B cell (primary cell): ENCODE results near the gene TPST2. TPM values are rescaled to one million over a fixed set of nuclear protein-coding genes. Genes with fewer than 3 reads are reported as not detected.
A peak's percentile ranks its signal among the peaks of the same experiment; 100 is the strongest.

Source experiments
- ATAC-seq: fragments of 200-7000 bp; cut with Tn5 transposase; one replicate; pipeline ENCODE4 v1.10.0; 2021; ENCODE audit warnings: low read depth, mild to moderate bottlenecking, moderate number of reproducible peaks, moderate library complexity
- CTCF ChIA-PET: fragments of 350-600 bp; sonication (Branson Sonifier 250); formaldehyde crosslinking; loops from one replicate; lab custom pipeline; 2021; ENCODE audit warnings: antibody characterized with exemption, inconsistent platforms; lab: Charles Lee
- POLR2A ChIA-PET: fragments of 350-600 bp; sonication (Branson Sonifier 250); formaldehyde crosslinking; loops from one replicate; lab custom pipeline; 2021; ENCODE audit warnings: antibody characterized with exemption; lab: Charles Lee
- DNase-seq: peaks from one replicate; pipeline ENCODE4 v3.0.0; 2013
- H2AFZ ChIP-seq: 2 replicates; pipeline ENCODE4 v1.6.1; 2012; ENCODE audit warnings: mild to moderate bottlenecking, low read depth, low read length; ENCODE audit not compliant: insufficient read depth, poor library complexity, severe bottlenecking
- H3K27ac ChIP-seq, 2 donors: 1 replicate in 1 of 2; 2 replicates in 1 of 2; pipeline ENCODE4 v1.5.1; 2012 to 2013; ENCODE audit warnings: low read length in 2 of 2, mild to moderate bottlenecking in 2 of 2, moderate library complexity in 1 of 2
- H3K27me3 ChIP-seq, 4 experiments: fragments of 200-600 bp in 1 of 4; sonication (generic) in 1 of 4; replicated peaks in 1 of 4; 1 replicate in 2 of 4; 2 replicates in 2 of 4; pipeline versions ENCODE4 v1.6.1 to v1.7.0; 2013 to 2016; ENCODE audit warnings: low read length in 3 of 4, mild to moderate bottlenecking in 2 of 4, mixed read lengths in 1 of 4, moderate library complexity in 1 of 4; ENCODE audit not compliant: insufficient read depth in 4 of 4, control insufficient read depth in 3 of 4; ENCODE audit errors: control extremely low read depth in 1 of 4
- H3K36me3 ChIP-seq, 2 experiments: replicated peaks in 1 of 2; 1 replicate in 1 of 2; 2 replicates in 1 of 2; pipeline versions ENCODE4 v1.6.1 to v1.7.1; 2013; ENCODE audit warnings: low read length in 1 of 2; ENCODE audit not compliant: insufficient read depth in 2 of 2, control insufficient read depth in 1 of 2; ENCODE audit errors: control extremely low read depth in 1 of 2, extremely low read depth in 1 of 2
- H3K4me1 ChIP-seq, 2 donors: fragments of 200-600 bp in 1 of 2; sonication (generic) in 1 of 2; 1 replicate in 1 of 2; 2 replicates in 1 of 2; pipeline versions ENCODE4 v1.5.1 to v1.6.1; 2013 to 2017; ENCODE audit warnings: low read length in 2 of 2; ENCODE audit not compliant: control insufficient read depth in 2 of 2, insufficient read depth in 2 of 2
- H3K4me2 ChIP-seq: replicated peaks from 2 replicates; pipeline ENCODE3; 2012; ENCODE audit warnings: mild to moderate bottlenecking, low read depth, low read length; ENCODE audit not compliant: poor library complexity, severe bottlenecking
- H3K4me3 ChIP-seq, 5 experiments: fragments of 200-600 bp in 1 of 5; sonication (generic) in 1 of 5; 1 replicate in 3 of 5; 2 replicates in 2 of 5; pipeline versions ENCODE4 v1.5.1 to v1.7.0; 2011 to 2016; ENCODE audit warnings: low read length in 4 of 5, mild to moderate bottlenecking in 4 of 5, low read depth in 2 of 5, control low read depth in 1 of 5, moderate library complexity in 1 of 5; ENCODE audit not compliant: insufficient read depth in 1 of 5; ENCODE audit errors: control extremely low read depth in 1 of 5, extremely low read depth in 1 of 5
- H3K79me2 ChIP-seq: fragments of 200-600 bp; sonication (generic); one replicate; pipeline ENCODE4 v1.6.0; 2016; ENCODE audit warnings: low read length; ENCODE audit not compliant: control insufficient read depth, insufficient read depth
- H3K9ac ChIP-seq: fragments of 200-600 bp; sonication (generic); 2 replicates; pipeline ENCODE4 v1.6.1; 2017; ENCODE audit warnings: mild to moderate bottlenecking, low read length, moderate library complexity
- H3K9me3 ChIP-seq, 3 donors: one replicate each; pipeline versions ENCODE4 v1.6.1 to v1.7.1; 2013; ENCODE audit warnings: low read length in 2 of 3; ENCODE audit not compliant: control insufficient read depth in 2 of 3, insufficient read depth in 1 of 3; ENCODE audit errors: control extremely low read depth in 1 of 3
- H4K20me1 ChIP-seq: 2 replicates; pipeline ENCODE4 v1.6.0; 2012; ENCODE audit warnings: mild to moderate bottlenecking, low read length; ENCODE audit not compliant: insufficient read depth, control insufficient read depth, poor library complexity, severe bottlenecking
- H3K27ac Mint-ChIP-seq: one replicate; pipeline ENCODE4 v1.8.0; 2021; ENCODE audit warnings: mixed read lengths
- H3K27me3 Mint-ChIP-seq: one replicate; pipeline ENCODE4 v1.8.0; 2021; ENCODE audit warnings: mixed read lengths
- H3K4me1 Mint-ChIP-seq: one replicate; pipeline ENCODE4 v1.8.0; 2021; ENCODE audit warnings: mixed read lengths
- H3K4me3 Mint-ChIP-seq: one replicate; pipeline ENCODE4 v1.8.0; 2021; ENCODE audit warnings: mixed read lengths
- H3K9me3 Mint-ChIP-seq: one replicate; pipeline ENCODE4 v1.8.0; 2022; ENCODE audit warnings: mixed read lengths; ENCODE audit not compliant: insufficient read depth
- EZH2 ChIP-seq: IDR thresholded peaks from 2 replicates; pipeline ENCODE4 v1.6.1; 2012; ENCODE audit warnings: borderline replicate concordance, low read depth, mild to moderate bottlenecking, moderate library complexity, low read length; ENCODE audit not compliant: insufficient read depth, poor library complexity, severe bottlenecking
- WGBS: methylation state at CpG from one replicate; pipeline ENCODE4 v1.1.5; 2013; ENCODE audit warnings: missing lambda C conversion rate; ENCODE audit not compliant: insufficient coverage; 5-methylcytosine and 5-hydroxymethylcytosine counted together
- intact Hi-C: fragments of 100-400 bp; cut with micrococcal nuclease; formaldehyde crosslinking; loops from one replicate; pipeline ENCODE4 v1.10.0; 2022
- polyA plus RNA-seq: library from polyadenylated mRNA; depleted of rRNA; stranded (reverse); fragments of >200 nt; gene quantifications from 2 replicates; pipeline ENCODE4 v1.2.3, GENCODE V29; 2012
- total RNA-seq, 2 donors: library from RNA; stranded (reverse); fragments of 120-200 nt in 1 of 2; gene quantifications; 1 replicate in 1 of 2; 2 replicates in 1 of 2; pipeline versions ENCODE4 v1.2.3 to v1.2.4, GENCODE V29; 2013 to 2022
- TF ChIP-seq, protein P1 (sequence below): fragments of 200-600 bp; IDR thresholded peaks from one replicate; pipeline ENCODE4 v1.8.0; 2022; ENCODE audit warnings: antibody characterized with exemption, mild to moderate bottlenecking

The TPST2 gene
- total and polyA plus RNA-seq, 2 donors (not counting 1 experiment from before 2014, with no cell fraction given): 16.6 to 43.1 TPM

DNA sequence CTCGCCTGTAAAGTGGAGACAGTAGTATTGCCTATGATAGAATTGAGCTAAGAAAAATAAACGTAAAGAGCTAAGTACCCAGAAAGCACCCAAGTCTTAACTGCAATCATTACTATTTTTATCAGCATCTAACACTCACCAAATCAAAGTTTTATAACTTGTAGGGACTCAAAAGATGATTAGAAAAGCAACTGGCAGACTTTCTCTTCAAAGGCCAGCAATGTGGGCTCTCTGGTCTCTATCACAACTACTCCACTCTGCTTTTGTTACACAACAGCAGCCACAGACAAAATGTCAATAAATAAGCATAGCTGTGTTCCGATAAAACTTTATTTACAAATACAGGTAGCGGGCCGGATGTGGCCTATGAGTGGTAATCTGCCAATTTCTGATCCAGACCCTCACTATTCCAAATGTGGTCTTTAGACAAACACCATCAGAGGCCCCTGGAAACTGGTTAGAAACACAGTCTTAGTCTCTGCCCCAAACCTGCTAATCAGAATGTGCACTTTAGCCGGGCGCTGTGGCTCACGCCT, 8.2 kb downstream of the TPST2 start:
- H3K4me1 Mint-ChIP-seq: peaks cover 47% of the 10 kb centered on the region
- H3K79me2 ChIP-seq: peaks cover 66% of the 10 kb centered on the region

DNA sequence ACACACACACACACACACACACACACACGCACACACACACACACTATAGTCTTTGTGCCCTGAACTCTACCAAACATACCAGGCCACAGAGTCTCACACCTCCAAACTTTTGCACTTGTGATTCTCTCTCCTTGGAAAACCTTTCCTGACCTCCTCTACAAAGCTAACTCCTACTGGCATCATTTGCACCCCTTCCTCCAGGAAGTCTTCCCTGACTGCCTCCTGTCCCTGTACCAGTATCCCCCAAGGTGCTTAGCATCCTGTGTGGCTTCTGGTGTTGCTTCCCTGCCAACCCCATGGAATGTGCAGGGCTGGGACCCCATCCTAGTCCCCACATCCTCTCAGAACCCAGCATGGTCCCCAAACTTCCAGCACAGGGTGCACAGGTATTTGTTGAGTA, 8.9 kb downstream of the TPST2 start:
- Histone ChIP-seq H2AFZ (no peak overlapping the region), H3K27ac (peak overlapping the region in 1 of 2 donors; percentile 83)
- H3K4me3 Mint-ChIP-seq: no peak overlapping the region

More for the DNA sequence above, 8.2 kb downstream of the TPST2 start:
- no peaks in the 10 kb centered on the region for H4K20me1 ChIP-seq
- no peak overlapping the region for H2AFZ ChIP-seq
- no peak overlapping the region for H3K27ac ChIP-seq
- CTCF ChIA-PET: no interaction called here
- DNase-seq (no peak), ATAC-seq (no peak)
- WGBS: 97% methylated on average over 6 of the region's 8 CpGs
- Mint-ChIP-seq H3K4me3 (no peak overlapping the region), H3K27me3 (no peaks in the 10 kb centered on the region), H3K27ac (no peak overlapping the region), H3K9me3 (no peaks in the 10 kb centered on the region)
- no peak overlapping the region for H3K4me2 ChIP-seq
- H3K9me3 ChIP-seq: no peaks in the 10 kb centered on the region
- POLR2A ChIA-PET: no interaction called here
- H3K4me1 ChIP-seq: peaks cover 25 to 34% of the 10 kb centered on the region in 2 donors
- no peak overlapping the region for H3K9ac ChIP-seq
- peaks cover 0 to 3% of the 10 kb centered on the region in 2 experiments for H3K36me3 ChIP-seq
- intact Hi-C loops: no loop called here
- H3K27me3 ChIP-seq: no peaks in the 10 kb centered on the region
- TF ChIP-seq, protein P1, sequence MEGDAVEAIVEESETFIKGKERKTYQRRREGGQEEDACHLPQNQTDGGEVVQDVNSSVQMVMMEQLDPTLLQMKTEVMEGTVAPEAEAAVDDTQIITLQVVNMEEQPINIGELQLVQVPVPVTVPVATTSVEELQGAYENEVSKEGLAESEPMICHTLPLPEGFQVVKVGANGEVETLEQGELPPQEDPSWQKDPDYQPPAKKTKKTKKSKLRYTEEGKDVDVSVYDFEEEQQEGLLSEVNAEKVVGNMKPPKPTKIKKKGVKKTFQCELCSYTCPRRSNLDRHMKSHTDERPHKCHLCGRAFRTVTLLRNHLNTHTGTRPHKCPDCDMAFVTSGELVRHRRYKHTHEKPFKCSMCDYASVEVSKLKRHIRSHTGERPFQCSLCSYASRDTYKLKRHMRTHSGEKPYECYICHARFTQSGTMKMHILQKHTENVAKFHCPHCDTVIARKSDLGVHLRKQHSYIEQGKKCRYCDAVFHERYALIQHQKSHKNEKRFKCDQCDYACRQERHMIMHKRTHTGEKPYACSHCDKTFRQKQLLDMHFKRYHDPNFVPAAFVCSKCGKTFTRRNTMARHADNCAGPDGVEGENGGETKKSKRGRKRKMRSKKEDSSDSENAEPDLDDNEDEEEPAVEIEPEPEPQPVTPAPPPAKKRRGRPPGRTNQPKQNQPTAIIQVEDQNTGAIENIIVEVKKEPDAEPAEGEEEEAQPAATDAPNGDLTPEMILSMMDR: no peak
- TF ChIP-seq EZH2: no peak
- no peak overlapping the region for H3K4me3 ChIP-seq

More for the DNA sequence above, 8.9 kb downstream of the TPST2 start:
- H3K36me3 ChIP-seq: peaks cover 0 to 3% of the 10 kb centered on the region in 2 experiments
- H3K4me2 ChIP-seq: no peak overlapping the region
- Mint-ChIP-seq H3K4me1 (peaks cover 47% of the 10 kb centered on the region), H3K27me3 (no peaks in the 10 kb centered on the region), H3K27ac (peak overlapping the region; percentile 61), H3K9me3 (no peaks in the 10 kb centered on the region)
- no peak for ATAC-seq
- no peaks in the 10 kb centered on the region for H4K20me1 ChIP-seq
- intact Hi-C loops: no loop called here
- no peak overlapping the region for H3K9ac ChIP-seq
- CTCF ChIA-PET: no interaction called here
- H3K9me3 ChIP-seq: no peaks in the 10 kb centered on the region
- DNase-seq: no peak
- POLR2A ChIA-PET: no interaction called here
- no peak overlapping the region for H3K4me3 ChIP-seq
- WGBS: no CpG with 5 or more reads among the region's 1 CpG
- peaks cover 60% of the 10 kb centered on the region for H3K79me2 ChIP-seq
- H3K4me1 ChIP-seq: peaks cover 20 to 28% of the 10 kb centered on the region in 2 donors
- H3K27me3 ChIP-seq: no peaks in the 10 kb centered on the region
- no peak for TF ChIP-seq EZH2
- TF ChIP-seq, protein P1: no peak
